Hippocampal formation (tissue), 2 donors: Measurements from ENCODE around the gene SLC2A1.

Experiments
- DNase-seq, 2 donors: peaks; one replicate each; lab custom pipeline; 2025; lab: John Stamatoyannopoulos, UW

The SLC2A1 gene

DNA sequence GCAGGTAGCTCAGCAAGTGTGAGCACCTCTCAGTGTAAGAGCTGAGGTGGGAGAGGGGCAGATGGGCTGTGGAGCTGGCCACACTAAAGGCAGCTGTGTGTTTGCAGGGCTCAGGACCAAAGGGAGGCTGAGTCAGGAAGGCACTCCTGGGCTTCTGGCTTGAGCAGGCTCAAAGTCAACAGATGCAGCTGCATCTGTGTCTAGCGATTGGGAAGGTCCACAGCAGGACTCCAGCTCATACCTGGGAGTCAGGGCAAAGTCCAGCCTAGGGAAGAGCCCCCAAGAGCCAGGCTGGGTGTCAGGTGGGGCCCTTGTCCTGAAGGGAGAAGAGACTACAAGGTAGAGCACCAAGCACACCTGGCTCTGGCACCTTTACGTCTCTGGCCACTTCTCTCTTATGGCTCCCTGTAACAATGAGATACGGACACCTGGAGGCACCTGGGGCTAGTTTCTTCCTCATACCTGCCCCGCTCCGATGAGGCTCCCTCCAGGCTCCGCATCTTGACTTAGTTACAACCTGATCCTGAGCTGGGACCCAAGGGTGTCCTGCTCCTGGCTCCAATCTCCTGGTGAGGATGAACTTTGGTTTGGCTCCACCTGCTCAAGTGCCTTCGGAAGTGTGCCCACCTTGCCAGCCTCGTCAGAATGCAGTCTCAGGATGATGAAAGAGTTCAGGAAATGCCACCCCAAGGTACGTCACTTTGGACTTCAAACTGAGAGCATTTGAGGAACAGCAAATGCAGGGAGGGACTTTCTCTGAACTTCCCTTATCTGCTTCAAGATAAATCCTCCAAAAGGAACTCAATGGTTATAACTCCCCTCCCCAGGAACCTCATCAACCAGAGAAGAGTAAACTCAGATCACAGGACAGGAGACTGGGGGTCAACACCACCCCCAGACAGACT is 21.5 kb upstream of the SLC2A1 start:
- no peak for DNase-seq

DNA sequence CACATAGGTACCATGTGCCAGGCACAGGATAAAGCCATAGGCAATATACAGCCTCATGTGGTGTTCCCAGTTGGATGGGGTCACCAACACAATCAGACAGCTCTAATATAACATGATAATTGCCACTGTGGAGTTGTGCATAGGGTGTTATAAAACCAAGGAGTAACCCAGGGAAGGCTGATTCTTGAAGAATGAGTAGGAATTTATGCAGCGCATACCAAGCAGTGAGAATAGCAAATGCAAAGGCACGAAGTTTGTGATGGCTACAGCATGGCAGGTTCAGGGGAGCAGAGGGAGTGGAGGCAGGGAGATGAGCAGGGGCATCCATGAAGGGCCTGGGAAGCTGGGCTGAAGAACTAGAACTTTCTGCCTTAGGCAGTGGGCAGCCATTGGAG is 20.4 kb upstream of the SLC2A1 start:
- no peak for DNase-seq

DNA sequence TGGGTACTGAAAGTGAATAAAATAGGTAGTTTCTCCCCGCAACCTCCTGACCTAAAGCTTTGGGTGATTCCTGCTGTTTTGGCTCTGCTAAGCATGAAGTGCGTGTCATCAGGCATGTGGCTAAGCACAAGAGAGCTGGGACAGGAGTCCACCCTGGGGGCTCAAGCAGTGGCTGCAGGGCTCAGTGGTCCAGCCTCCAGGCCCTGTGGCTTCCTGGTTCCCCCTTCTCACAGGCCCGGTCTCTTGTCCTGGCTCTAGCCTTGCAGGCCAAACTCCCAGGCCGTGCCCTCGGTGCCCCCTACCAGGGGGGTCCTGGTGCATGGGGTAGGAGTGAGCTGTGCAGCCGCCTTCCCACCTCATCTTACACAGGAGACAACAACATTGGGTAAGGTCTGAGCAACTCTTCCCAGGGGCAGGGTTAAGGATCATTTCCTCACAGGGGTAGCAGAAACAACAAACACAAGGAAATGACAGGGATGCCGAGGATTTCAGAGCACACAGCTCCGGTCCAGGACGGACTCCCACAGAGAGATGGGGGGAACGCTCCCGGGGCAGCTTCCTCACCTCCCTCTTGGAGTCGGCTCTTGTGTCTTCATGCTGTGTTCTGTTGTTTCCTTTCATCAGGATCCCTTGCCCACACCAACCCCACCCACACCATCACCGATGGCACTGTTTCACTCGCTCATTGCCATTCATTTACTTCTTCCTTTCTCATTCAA is 19.8 kb upstream of the SLC2A1 start:
- DNase-seq, result no peak

DNA sequence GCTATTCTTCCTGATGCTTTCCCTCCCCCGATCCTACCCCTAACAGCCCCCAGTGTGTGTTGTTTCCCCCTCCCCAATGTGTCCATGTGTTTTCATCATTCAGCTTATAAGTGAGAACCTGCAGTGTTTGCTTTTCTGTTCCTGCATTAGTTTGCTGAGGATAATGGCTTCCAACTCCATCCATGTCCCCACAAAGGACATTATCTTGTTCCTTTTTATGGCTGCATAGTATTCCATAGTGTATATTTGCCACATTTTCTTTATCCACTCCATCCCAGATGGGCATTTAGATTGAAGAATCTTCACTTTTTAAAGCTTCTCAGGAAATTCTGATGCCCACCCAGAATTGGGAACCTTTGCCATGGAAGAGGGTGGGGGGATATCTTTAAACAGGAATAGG is 19.0 kb upstream of the SLC2A1 start:
- no peak for DNase-seq

DNA sequence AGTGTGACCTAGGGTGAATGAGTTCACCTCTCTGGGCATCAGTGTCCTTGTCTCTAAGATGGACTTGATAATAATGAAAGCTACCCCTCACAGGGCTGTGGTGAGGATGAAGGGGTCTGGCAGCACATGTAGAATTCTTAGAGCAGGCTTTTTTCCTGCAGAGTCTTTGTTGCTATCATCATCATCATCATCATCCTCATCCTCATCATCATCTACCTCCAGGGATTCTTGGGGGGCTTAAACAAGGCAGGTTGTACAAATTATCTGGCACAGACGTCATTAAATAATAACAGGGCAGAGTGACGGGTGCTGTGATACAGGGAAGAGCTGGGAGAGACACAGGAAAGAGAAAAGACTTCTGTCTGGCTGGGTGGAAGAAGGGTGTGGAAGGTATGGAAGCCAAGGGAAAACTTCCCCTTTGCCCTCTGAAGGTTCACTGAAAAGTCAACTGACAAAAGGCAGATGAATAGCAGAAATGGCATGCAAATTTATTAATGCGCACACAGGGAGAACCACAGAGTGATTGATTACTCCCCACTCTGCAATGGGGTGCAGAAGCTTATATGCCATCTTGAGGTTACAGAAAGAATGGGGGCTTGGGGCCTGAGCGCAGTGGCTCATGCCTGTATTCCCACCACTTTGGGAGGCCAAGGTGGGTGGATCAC is 17.0 kb upstream of the SLC2A1 start:
- no peak for DNase-seq

DNA sequence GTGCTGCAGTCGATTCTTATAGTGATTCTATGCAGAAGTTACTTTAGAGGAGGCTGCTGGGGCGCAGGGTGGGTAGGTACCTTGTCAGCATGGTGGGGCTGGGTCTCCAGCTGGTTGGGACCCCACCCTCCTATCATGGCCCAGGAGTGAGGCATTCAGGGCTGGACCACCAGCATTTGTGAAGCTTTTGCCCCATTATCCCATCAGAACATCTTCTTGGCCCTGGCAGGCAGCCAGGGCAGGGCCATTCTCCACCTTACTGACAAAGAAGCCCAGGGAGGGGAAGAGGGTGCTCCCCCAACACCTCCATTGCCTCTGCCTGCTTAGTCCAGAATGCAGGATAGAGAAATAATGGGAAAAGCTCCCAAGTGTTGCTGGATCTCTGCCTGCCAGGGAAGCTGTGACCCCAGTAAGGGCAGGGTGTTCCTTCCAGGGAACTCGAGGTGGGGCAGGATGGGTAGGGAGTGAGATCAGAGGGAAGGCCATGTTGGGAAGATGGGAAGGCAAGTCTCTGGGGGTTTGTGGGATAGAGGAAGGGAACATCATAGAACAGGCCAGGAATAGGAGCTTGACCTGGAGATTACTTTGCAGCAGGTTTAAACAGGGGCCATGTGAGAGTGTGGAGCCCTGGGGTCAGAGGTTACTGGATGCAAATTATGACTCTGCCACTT is 16.2 kb upstream of the SLC2A1 start:
- DNase-seq, result no peak

DNA sequence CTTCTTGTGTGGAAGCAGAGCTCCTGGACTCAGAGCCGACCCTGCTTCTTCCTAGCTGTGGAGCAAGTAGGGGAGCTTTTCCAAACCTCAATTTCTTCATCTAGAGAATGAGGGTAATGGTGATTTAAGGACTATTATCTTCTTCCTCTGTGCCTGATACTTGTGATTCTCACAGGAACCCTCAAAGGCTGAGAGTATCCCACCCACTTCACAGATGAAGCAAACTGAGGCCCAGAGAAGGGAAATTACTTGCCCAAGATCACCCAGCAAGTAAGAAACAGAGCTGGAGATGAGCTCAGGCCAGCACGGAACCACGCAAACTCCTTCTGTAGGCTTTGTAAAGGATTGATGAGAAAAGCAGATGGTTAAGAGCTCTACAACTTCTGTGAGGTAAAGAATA is 15.1 kb upstream of the SLC2A1 start:
- DNase-seq, result no peak

DNA sequence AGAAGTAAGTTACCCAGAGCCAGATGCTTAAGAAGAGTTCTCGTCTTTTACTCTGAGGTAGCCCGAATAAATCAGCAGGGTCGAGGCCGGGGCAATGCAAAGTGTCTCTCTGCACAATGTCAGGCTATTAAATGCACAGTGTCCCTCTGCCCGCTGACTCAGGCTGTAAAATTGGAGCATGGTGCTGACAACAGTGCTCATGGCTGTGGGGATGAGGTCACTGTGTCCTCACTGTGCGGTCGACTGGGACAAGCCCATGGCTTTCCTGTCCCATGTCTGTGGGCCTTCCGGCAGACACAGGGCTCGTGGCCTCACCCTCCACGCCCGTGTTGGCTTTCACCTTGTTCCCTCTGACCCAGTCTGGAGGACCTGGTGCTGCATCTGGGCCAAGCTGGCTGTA is 14.6 kb upstream of the SLC2A1 start:
- DNase-seq, result no peak

DNA sequence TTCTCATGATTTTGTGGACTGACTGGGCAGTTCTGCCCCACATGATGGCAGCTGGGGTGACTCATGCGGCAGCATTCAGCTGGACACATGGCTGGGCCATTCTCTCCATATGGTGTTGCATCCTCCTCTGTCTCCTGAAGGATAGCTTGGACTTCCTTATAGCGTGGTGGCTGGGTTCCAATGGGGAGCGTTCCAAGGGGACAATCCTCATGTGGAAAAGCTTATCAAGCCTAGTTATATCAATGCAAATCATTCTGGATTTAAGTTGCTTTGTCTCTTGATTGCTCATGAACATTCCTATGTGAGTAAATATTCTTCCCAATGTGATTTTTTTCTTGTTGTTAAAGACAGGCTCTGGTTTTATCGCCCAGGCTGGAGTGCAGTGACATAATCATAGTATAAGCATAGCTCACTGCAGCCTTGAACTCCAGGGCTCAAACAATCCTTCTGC is 13.2 kb upstream of the SLC2A1 start:
- no peak for DNase-seq

DNA sequence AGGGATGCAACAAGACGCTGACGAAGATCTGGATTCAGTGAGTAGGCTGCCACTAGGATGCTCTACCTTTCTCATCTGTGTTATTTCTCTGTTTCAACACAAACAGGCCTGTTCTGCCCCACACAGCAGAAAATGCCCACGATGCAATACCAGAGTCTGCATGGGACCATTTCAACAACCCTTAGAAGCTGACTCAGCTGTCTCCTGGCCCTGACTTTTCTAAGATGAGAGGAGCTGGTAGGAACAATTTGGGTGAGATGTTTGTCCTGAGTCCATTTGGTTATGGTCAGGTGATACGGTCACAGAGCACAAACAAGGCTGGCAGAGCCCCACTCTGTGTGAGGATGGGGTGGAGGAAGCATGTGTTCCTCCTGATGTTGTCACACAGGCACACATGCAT is 11.5 kb upstream of the SLC2A1 start:
- no peak for DNase-seq

DNA sequence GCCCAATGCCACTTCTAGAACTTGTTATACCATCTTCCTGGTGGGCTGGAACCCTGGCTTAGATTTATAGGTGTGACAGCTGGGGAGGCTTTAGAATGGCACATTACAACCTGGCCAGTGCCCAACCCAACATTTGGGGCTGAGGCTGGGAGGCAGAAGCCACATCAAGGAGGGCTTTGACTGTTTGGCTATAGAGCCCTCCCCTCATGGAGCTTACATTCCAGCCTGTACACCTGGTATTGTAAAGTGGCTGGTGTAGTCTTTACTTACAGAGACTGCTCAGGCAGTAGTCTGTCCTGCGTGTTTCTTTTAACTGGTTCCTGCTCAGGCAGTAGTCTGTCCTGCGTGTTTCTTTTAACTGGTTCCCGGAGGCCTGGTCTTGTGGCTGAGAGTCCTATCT is 10.0 kb upstream of the SLC2A1 start:
- no peak for DNase-seq

DNA sequence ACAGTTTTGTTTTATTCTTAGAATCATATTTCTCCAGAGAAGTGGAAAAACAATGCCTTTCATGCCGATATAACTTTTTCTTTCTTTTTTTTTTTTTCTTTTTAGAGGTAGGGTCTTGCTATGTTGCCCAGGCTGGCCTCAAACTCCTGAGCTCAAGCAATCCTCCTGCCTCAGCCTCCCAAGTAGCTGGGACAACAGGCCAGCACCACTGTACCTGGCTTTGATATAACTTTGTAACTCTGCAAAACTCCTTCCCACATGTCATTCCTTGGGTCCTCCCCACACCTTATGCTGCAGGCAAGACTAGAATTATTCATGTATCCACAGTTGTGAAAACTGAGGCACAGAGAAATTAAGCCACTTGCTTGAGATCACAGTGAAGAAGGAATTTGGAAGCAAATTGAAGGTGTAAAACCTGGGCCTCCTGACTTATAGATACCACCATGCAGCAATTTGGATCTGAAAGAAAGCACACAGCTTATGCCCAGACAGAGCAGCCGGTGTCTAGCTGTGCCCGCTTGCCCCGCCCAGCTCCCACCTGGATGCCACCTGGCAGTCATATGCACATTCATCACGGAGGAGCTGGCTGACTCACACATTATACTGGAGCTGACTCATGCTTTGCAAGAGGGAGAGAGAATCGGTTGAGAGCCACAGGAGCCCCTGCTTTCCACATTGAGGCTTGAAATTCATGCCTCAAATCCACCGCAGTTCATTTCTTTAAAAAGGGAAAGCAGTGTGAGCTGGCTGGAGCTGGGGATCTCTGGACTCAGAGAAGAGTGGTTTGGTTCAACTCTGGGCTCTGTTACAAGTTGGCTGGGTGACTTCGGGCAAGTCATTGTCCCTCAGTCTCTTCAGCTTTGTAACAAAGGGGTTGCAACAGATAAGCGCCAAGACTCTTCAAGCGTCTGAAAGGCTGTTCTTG is 8.3 kb upstream of the SLC2A1 start:
- no peak for DNase-seq

DNA sequence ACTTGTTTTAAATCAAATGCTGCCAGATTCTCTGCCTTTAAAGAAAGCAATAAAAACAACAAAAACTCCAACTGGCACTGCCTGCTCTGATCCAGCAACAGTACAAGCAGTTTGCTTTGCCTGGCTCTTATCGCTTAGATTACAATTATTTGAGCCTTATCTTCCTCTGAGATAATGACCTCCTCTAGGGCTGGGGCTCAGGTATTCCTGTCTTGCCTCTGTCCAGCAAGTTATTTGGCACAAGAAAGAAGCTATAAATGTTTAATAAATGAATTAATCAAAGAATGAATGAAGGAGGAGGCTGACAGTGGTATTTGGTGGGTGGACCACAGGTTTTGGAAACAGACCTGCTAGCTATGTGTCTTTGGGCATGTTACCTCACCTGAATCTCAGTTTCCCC is 6.7 kb upstream of the SLC2A1 start:
- DNase-seq, result no peak

DNA sequence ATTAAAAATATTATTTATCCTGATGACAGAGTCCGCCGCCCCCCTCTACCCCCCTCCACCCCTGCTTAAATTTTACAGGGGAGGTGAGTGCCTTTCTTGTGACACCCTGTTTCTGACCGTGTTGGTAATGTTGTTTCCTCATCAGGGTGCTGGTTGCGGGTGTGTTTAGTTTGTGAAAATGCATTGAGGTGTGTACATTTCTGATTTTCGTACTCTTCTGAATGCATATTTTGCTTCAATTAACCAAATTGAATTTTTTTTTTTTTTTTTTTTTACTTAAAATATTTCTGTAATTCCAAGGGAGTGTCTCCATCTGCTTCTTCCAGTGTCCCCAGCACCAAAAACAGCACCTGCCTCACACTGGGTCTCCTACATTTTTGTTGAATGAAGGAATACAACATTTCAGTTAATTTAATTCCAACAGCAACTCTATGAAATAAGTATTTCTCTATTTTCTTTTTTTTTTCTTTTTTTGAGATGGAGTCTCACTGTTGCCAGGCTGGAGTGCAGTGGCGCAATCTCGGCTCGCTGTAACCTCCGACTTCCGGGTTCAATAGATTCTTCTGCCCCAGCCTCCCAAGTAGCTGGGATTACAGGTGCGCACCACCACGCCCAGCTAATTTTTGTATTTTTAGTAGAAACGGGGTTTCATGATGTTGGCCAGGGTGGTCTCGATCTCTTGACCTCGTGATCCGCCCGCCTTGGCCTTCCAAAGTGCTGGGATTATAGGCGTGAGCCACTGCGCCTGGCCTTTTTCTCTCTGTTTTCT is 5.6 kb upstream of the SLC2A1 start:
- DNase-seq, result no peak

DNA sequence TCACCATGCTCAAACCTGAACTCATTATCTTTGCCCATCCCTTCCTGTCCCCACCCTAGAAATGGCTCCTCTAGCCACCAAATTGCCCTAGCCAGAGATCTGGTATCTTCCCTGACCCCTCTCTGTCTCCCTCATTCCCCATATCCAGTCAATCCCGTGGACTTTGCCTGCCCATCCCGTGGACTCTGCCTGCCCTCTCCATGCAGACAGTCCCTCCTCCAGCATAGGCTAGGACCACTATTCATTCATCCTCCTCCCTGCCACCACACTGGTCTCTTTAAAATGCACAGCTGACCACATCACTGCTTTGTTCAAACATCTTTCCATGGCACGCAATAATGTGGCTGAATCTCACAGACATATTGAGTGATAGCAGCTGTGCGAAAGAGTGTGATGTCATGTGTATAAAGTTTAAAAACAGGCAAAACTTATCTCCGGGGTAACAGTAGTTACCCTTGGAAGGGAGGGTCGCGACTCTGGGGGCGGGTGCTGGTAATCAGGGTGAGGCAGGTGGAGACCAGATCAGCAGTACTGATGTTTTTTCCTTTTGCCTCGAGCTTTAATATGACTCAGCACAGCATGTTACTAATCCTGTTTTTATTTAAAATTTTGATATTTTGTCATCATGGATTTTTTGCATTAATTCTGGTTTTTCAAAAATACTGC is 4.8 kb upstream of the SLC2A1 start:
- no peak for DNase-seq

DNA sequence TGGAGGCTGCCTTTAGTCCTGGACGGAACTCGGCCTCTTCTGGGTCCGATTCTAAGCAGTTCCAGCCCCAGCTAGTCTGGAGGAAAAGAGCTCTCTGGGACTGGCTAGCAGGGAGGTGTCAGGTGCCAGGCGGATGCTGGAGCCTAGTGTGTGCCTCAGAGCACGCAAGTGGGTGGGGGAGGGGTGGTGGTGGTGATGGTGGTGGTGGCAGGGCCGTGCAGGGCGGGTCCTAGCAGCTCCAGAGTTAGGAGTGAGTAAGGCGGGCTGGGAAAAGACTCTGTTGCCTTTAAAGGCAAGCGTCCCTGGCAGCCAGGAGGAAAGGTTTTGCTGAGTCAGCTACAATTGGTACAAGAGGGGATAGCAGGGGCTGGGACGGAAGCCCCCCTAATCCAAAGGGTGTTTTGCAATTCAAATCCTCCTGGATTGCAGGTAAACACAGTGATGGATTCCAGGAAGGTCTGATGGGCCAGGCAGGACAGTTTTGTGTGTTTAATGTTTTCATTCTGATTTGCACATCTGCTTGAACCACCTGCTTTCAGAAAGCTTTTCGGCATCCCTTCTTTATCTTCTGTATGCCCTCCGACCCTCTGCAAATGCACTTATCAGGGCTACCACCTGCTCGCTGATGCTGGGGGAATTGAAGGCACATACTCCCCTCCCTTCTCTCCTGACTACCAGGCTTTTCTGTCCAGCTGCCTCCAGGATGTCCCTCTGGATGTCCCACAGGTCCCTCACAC is 4.1 kb upstream of the SLC2A1 start:
- DNase-seq, result no peak

DNA sequence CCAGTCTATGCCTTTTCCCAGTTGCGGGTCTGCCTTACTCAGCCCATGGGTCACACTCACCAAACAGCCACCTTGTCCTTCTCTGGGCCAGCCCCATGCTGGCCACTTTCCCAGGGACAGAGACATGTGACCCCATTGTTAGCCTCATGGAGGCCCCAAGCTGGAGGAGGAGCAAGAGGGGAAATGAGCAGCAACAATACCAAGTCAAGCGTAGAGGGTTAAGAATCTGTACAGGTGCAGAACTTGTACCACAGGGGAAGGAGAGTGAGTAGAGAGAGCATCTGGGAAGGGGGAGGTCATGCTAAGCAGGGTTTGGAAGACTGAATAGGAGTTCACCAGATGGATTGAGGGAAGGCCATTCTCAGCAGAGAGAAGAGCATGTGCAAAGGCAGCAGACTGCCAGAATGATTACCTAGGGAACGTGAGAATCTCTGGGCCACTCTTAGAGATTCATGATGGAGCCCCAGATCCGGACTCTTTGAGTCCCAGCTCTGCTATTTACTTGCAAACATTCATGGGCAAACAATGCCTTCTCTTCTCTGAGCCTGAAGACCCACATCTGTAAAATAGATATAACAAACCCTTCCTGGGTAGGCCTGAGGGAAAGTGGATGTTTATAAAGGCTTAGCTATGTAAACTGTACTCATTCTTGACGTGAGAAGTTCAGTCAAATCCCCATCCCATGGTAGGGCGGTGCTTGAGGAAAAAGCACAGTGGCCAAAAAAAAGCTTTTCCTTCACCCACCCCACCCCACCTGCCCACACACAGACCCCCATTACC is 2.8 kb upstream of the SLC2A1 start:
- peak; percentile 62 to 72 for DNase-seq
